AG09319 (cell line): ENCODE data around the gene SLC25A51.

ENCODE experiments used
- DNase-seq: peaks from one replicate; pipeline ENCODE4 v3.0.0-alpha.2; 2010; ENCODE audit warnings: low read depth; ENCODE audit errors: extremely low read depth
- CTCF ChIP-seq: IDR thresholded peaks from 2 replicates; pipeline ENCODE4 v1.5.1; 2011; ENCODE audit warnings: low read depth, mild to moderate bottlenecking, inconsistent platforms, low read length, moderate library complexity

The SLC25A51 gene

GRCh38 chr9:37927601-37928551, 23.9 kb upstream of the SLC25A51 start:
- TF ChIP-seq CTCF, result no peak
- no peak for DNase-seq

GRCh38 chr9:37927132-37927531, 23.2 kb upstream of the SLC25A51 start:
- no peak for TF ChIP-seq CTCF
- DNase-seq, result no peak

- no peak for DNase-seq
- no peak for TF ChIP-seq CTCF
Observed at GRCh38 chr9:37926737-37927118, 22.8 kb upstream of the SLC25A51 start.

- TF ChIP-seq CTCF, result no peak
- DNase-seq, result no peak
Observed at GRCh38 chr9:37925786-37926736, 22.1 kb upstream of the SLC25A51 start.

- no peak for TF ChIP-seq CTCF
Observed at GRCh38 chr9:37925006-37925405, 21.1 kb upstream of the SLC25A51 start.

GRCh38 chr9:37924538-37924937, 20.6 kb upstream of the SLC25A51 start:
- DNase-seq, result no peak
- no peak for TF ChIP-seq CTCF

More at GRCh38 chr9:37925006-37925405, 21.1 kb upstream of the SLC25A51 start:
- DNase-seq, result no peak
